ENCODE measurements around the gene LGI2.

GRCh38 chr4:25002681-25003080 lies 28.1 kb downstream of the LGI2 start:
- no peak for TF ChIP-seq CTCF (IDR thresholded peaks at IDR 0.05)
- TF ChIP-seq POLR2AphosphoS5 (IDR thresholded peaks at IDR 0.05; ENCODE audit: insufficient read depth in 1 of 2, low read depth in 1 of 2) = no peak
- no peak for TF ChIP-seq POLR2A (IDR thresholded peaks at IDR 0.05)

Data from vagina (tissue), 2 donors.